Mesendoderm (in vitro differentiated cells): ENCODE data around the gene SQSTM1.
A peak's percentile ranks its signal among the peaks of the same experiment; 100 is the strongest.

Source experiments
- DNase-seq: peaks from one replicate; pipeline ENCODE4 v3.0.0; 2013
- H2AK5ac ChIP-seq: 2 replicates; pipeline ENCODE4 v1.6.1; 2013; ENCODE audit warnings: low read length, inconsistent platforms
- H2BK120ac ChIP-seq: 2 replicates; pipeline ENCODE4 v1.6.1; 2013; ENCODE audit warnings: low read depth, mild to moderate bottlenecking, low read length, moderate library complexity, mixed read lengths
- H2BK15ac ChIP-seq: replicated peaks from 2 replicates; pipeline ENCODE4 v1.6.1; 2013; ENCODE audit warnings: low read depth, mild to moderate bottlenecking, moderate library complexity
- H2BK5ac ChIP-seq: 2 replicates; pipeline ENCODE4 v1.6.1; 2013; ENCODE audit warnings: low read length, inconsistent platforms
- H3K18ac ChIP-seq: 2 replicates; pipeline ENCODE4 v1.6.1; 2013; ENCODE audit warnings: mild to moderate bottlenecking, low read length, mixed read lengths
- H3K23ac ChIP-seq: one replicate; pipeline ENCODE4 v1.6.1; 2013; ENCODE audit warnings: low read length
- H3K27ac ChIP-seq: 2 replicates; pipeline ENCODE4 v1.5.1; 2013; ENCODE audit warnings: low read depth, mild to moderate bottlenecking, inconsistent platforms, low read length, moderate library complexity
- H3K27me3 ChIP-seq: 2 replicates; pipeline ENCODE4 v1.6.1; 2013; ENCODE audit warnings: low read length, control low read depth, mild to moderate bottlenecking, inconsistent platforms; ENCODE audit not compliant: insufficient read depth, poor library complexity
- H3K36me3 ChIP-seq: 2 replicates; pipeline ENCODE4 v1.6.1; 2013; ENCODE audit warnings: low read length, inconsistent platforms; ENCODE audit not compliant: control insufficient read depth, insufficient read depth
- H3K4ac ChIP-seq: one replicate; pipeline ENCODE4 v1.6.1; 2013; ENCODE audit warnings: low read depth, mild to moderate bottlenecking, low read length, moderate library complexity
- H3K4me1 ChIP-seq: 2 replicates; pipeline ENCODE4 v1.6.1; 2013; ENCODE audit warnings: low read depth, low read length, inconsistent platforms; ENCODE audit not compliant: control insufficient read depth
- H3K4me2 ChIP-seq: 2 replicates; pipeline ENCODE4 v1.6.1; 2013; ENCODE audit warnings: low read length
- H3K4me3 ChIP-seq: 2 replicates; pipeline ENCODE4 v1.5.1; 2013; ENCODE audit warnings: mild to moderate bottlenecking, low read length
- H3K56ac ChIP-seq: one replicate; pipeline ENCODE4 v1.6.1; 2013; ENCODE audit warnings: low read length
- H3K79me1 ChIP-seq: 2 replicates; pipeline ENCODE4 v1.6.1; 2013; ENCODE audit warnings: low read length, inconsistent platforms
- H3K79me2 ChIP-seq: 2 replicates; pipeline ENCODE4 v1.6.1; 2013; ENCODE audit warnings: mild to moderate bottlenecking, low read length; ENCODE audit not compliant: control insufficient read depth, insufficient read depth
- H3K9ac ChIP-seq: 2 replicates; pipeline ENCODE4 v1.6.1; 2013; ENCODE audit warnings: low read length, inconsistent platforms
- H4K5ac ChIP-seq: one replicate; pipeline ENCODE4 v1.6.1; 2013; ENCODE audit warnings: low read length
- H4K8ac ChIP-seq: one replicate; pipeline ENCODE4 v1.6.1; 2013; ENCODE audit warnings: low read depth, mild to moderate bottlenecking, control low read depth, low read length, moderate library complexity
- WGBS: extraction: QIAGEN DNeasy Blood & Tissue Kit; methylation state at CpG from one replicate; pipeline ENCODE4 v1.1.7; 2013; ENCODE audit warnings: low lambda C conversion rate, missing lambda C conversion rate; ENCODE audit not compliant: insufficient coverage; ENCODE audit errors: extremely low coverage; 5-methylcytosine and 5-hydroxymethylcytosine counted together

SQSTM1 gene

GRCh38 chr5:179805529-179806249 is 15.0 kb upstream of the SQSTM1 start:
- Histone ChIP-seq H3K4me1 (peaks cover 4% of the 10 kb centered on the region), H3K23ac (peak overlapping the region; percentile 11), H3K79me1 (peaks cover 5% of the 10 kb centered on the region), H3K4ac (peak overlapping the region; percentile 96), H3K56ac (peak overlapping the region; percentile 97), H2BK5ac (no peak overlapping the region), H3K4me3 (peak overlapping the region; percentile 37), H3K4me2 (peak overlapping the region; percentile 81), H4K5ac (no peak overlapping the region), H3K27ac (peak overlapping the region; percentile 25), H3K36me3 (no peaks in the 10 kb centered on the region), H3K27me3 (no peaks in the 10 kb centered on the region), H3K18ac (peak overlapping the region; percentile 98), H2BK15ac (peak overlapping the region; percentile 10), H4K8ac (no peak overlapping the region), H2BK120ac (peak overlapping the region; percentile 23), H3K79me2 (peaks cover 6% of the 10 kb centered on the region), H3K9ac (peak overlapping the region; percentile 96), H2AK5ac (no peak overlapping the region)
- no peak for DNase-seq
- WGBS = no CpG with 5 or more reads among the region's 65 CpGs

GRCh38 chr5:179806250-179807048 is 14.3 kb upstream of the SQSTM1 start, which contains the start of gene MGAT4B:
Gene MGAT4B (minus strand): TSS chr5:179806866. CDS start chr5:179806583, 283 bp downstream.
- H3K4ac ChIP-seq = peak within 1 kb of the TSS; percentile 96
- no CpG with 5 or more reads among the region's 108 CpGs for WGBS
- H3K4me2 ChIP-seq = peak within 1 kb of the TSS; percentile 81
- peak within 1 kb of the TSS; percentile 96 for H3K9ac ChIP-seq
- peak within 1 kb of the TSS; percentile 97 for H3K56ac ChIP-seq
- H3K4me3 ChIP-seq = peak within 1 kb of the TSS; percentile 82
- H3K23ac ChIP-seq = peak within 1 kb of the TSS; percentile 11
- H3K27ac ChIP-seq = peak within 1 kb of the TSS; percentile 94
- H4K8ac ChIP-seq = peak within 1 kb of the TSS; percentile 70
- H3K79me1 ChIP-seq = peaks cover 5% of the 10 kb centered on the region
- DNase-seq = peak; percentile 83
- peak within 1 kb of the TSS; percentile 10 for H2BK15ac ChIP-seq
- no peak within 1 kb of the TSS for H2AK5ac ChIP-seq
- H2BK5ac ChIP-seq = no peak within 1 kb of the TSS
- no peak within 1 kb of the TSS for H4K5ac ChIP-seq
- peak within 1 kb of the TSS; percentile 98 for H3K18ac ChIP-seq
- H3K79me2 ChIP-seq = peaks cover 6% of the 10 kb centered on the region
- H3K4me1 ChIP-seq = peaks cover 4% of the 10 kb centered on the region
- peak within 1 kb of the TSS; percentile 30 for H2BK120ac ChIP-seq
- no peaks in the 10 kb centered on the region for H3K36me3 ChIP-seq
- H3K27me3 ChIP-seq = no peaks in the 10 kb centered on the region

GRCh38 chr5:179812135-179812825 is 8.4 kb upstream of the SQSTM1 start:
- Histone ChIP-seq H2AK5ac (no peak overlapping the region), H3K9ac (no peak overlapping the region), H3K36me3 (no peaks in the 10 kb centered on the region), H3K79me1 (no peaks in the 10 kb centered on the region), H3K4ac (no peak overlapping the region), H3K4me3 (no peak overlapping the region), H2BK120ac (no peak overlapping the region), H3K4me2 (no peak overlapping the region), H2BK5ac (no peak overlapping the region), H3K23ac (no peak overlapping the region), H3K27ac (no peak overlapping the region), H3K27me3 (no peaks in the 10 kb centered on the region), H2BK15ac (no peak overlapping the region), H3K56ac (no peak overlapping the region), H3K79me2 (no peaks in the 10 kb centered on the region), H4K8ac (no peak overlapping the region), H3K18ac (no peak overlapping the region), H4K5ac (no peak overlapping the region), H3K4me1 (no peaks in the 10 kb centered on the region)
- no CpG with 5 or more reads among the region's 27 CpGs for WGBS
- DNase-seq = no peak

- no peak overlapping the region for H2AK5ac ChIP-seq
- no peak overlapping the region for H3K4me2 ChIP-seq
- no peaks in the 10 kb centered on the region for H3K27me3 ChIP-seq
- no peak overlapping the region for H2BK5ac ChIP-seq
- H3K79me1 ChIP-seq = no peaks in the 10 kb centered on the region
- no peak overlapping the region for H3K18ac ChIP-seq
- no peak for DNase-seq
- no peak overlapping the region for H4K8ac ChIP-seq
- no peak overlapping the region for H2BK120ac ChIP-seq
- H2BK15ac ChIP-seq = no peak overlapping the region
- no peaks in the 10 kb centered on the region for H3K4me1 ChIP-seq
- H3K23ac ChIP-seq = no peak overlapping the region
- H3K27ac ChIP-seq = no peak overlapping the region
- no peak overlapping the region for H3K56ac ChIP-seq
- no peak overlapping the region for H3K4me3 ChIP-seq
- no peak overlapping the region for H3K9ac ChIP-seq
- WGBS = no CpG with 5 or more reads among the region's 5 CpGs
- no peaks in the 10 kb centered on the region for H3K36me3 ChIP-seq
- no peak overlapping the region for H3K4ac ChIP-seq
- H4K5ac ChIP-seq = no peak overlapping the region
- H3K79me2 ChIP-seq = no peaks in the 10 kb centered on the region
Observed at GRCh38 chr5:179812997-179813607, 7.6 kb upstream of the SQSTM1 start.

GRCh38 chr5:179814090-179814489 is 6.6 kb upstream of the SQSTM1 start:
- DNase-seq = no peak
- Histone ChIP-seq H3K27me3 (no peaks in the 10 kb centered on the region), H3K4me2 (no peak overlapping the region), H4K8ac (no peak overlapping the region), H3K23ac (no peak overlapping the region), H3K36me3 (no peaks in the 10 kb centered on the region), H4K5ac (no peak overlapping the region), H3K4me3 (no peak overlapping the region), H3K4me1 (no peaks in the 10 kb centered on the region), H3K27ac (no peak overlapping the region), H2BK120ac (no peak overlapping the region), H3K18ac (no peak overlapping the region), H3K56ac (no peak overlapping the region), H3K9ac (no peak overlapping the region), H3K79me2 (no peaks in the 10 kb centered on the region), H3K4ac (no peak overlapping the region), H2AK5ac (no peak overlapping the region), H2BK5ac (no peak overlapping the region), H3K79me1 (no peaks in the 10 kb centered on the region), H2BK15ac (no peak overlapping the region)
- no CpG with 5 or more reads among the region's 3 CpGs for WGBS
